ENCODE measurements around the gene GREB1.

The GREB1 gene

DNA sequence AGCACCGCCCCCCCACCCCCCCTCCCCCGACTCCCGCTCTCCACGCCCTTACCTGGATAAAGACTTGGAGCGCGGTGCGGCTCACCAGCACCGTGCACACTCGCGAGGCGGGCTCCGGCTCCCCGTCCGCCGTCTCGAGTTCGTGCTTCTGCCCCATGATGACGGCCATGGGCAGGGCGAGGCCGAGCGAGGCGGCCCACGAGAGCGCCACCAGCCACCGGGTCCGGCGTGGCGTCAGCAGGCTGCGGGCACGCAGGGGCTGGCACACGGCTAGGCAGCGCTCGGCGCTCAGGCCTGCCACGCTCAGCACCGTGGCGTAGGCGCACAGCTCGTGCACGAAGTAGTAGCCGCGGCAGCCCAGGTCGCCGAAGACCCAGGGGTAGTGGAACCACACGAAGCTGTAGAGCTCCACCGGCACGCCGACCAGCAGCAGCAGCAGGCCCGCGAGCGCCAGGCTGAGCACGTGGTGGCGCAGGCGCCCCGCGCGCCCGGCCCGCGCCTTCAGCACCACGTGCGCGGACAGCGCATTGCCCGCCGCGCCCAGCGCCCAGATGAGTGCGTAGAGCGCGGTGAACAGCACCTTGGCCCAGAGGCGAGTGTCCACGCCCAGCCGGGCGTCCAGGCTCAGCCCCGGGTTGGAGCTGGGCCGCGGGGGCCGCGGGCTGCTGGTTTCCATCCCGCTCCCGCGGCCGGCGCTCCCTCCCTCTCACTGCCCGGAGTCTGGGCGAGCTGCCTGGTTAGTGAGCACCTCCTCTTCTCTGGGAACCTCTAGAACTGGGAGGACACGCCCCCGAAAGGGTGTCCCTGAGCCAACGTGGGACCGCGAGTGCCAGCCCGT is 135.8 kb downstream of the GREB1 start, which contains the start of gene NTSR2:
NTSR2 (minus strand) TSS at position 742 of the 838 bp plus-strand sequence; CDS start at position 676, 66 bp downstream.
- DNase-seq: no peak

DNA sequence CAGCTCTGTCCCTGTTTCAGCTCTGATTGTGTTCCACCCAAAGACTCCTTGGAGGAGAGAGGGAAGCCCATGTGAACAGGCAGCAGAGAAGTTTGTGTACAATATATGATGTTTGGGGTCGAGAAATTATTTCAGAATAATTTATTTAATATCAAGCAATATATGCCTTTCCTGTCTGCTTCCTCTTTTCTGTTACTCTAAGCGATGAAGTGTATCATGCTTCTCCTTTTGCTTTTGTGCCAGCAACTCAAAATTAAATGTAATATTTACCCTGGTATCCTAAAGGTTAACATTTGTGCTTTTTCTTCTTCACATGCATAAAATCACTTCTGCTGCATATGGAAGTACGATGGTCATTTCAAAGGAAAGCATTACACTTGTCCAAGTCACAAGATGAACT is 138.6 kb downstream of the GREB1 start:
- no peak for DNase-seq

DNA sequence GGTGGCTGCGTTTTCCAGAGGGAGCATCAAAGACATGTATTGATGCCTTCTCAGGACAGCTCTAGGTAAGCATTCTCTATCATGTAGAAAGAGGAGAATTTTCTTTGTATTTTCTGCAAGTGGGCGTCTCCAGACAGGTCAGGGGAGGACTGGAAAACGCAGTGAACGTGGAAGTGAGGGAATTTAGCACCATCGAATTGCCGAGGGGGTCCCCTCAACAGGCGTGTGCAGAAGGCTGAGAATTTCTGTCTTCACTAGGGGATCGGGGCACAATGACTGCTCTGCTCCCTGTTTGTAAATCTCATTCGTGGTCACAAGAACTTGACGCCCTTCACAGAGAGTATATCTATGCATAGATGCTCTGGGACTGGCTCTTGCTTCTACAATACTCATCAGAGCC is 141.1 kb downstream of the GREB1 start:
- no peak for DNase-seq

DNA sequence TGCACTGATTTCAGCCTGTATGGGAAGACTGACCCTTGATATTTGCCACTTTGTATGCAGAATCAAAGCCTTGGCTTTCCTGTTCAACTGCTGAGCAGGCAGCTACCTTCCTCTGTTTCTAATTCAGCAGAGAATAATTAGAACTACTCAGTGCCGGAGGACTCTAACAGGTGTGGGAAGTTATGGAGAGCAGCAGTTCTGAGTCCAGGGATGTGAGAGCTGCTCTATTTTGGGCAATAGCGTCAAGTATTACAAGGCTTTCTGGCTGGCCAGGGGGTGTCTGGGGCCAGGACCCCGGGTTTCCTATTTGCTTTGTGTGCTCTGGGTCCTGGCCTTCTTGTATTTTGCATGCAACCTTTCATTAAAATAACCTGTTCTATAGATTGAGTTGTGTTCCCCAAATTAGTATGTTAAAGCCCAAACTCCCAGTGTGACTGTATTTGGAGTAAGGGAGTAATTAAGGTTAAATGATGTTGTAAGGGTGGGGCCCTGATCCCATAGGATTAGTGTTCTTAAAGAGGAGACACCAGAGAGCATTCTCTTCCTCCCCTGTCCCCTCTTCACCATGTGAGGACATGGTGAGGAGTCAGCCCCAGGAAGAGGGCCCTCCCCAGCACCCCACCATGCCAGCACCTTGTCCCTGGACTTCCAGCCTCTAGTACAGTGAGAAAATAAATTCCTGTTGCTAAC is 141.7 kb downstream of the GREB1 start:
- DNase-seq: no peak

DNA sequence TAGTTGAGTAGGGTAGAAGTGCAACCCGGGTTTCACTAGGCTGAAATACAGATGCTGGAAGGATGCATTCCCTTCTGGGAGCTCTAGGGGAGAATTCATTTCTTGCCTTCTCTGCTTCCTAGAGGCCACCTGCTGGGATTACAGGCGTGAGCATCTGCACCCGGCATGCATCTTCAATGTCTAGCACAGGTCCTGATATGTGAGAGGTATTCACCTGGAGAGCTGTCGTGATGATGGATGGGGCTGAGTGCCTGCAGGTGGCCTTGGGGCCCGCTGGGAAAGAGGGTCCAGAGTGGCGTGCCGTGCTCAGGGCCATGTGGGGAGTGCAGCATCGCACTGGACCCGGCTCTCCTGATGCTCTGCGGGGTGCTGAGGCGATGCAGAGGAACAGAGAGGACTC is 142.8 kb downstream of the GREB1 start:
- peak; percentile 18 for DNase-seq

DNA sequence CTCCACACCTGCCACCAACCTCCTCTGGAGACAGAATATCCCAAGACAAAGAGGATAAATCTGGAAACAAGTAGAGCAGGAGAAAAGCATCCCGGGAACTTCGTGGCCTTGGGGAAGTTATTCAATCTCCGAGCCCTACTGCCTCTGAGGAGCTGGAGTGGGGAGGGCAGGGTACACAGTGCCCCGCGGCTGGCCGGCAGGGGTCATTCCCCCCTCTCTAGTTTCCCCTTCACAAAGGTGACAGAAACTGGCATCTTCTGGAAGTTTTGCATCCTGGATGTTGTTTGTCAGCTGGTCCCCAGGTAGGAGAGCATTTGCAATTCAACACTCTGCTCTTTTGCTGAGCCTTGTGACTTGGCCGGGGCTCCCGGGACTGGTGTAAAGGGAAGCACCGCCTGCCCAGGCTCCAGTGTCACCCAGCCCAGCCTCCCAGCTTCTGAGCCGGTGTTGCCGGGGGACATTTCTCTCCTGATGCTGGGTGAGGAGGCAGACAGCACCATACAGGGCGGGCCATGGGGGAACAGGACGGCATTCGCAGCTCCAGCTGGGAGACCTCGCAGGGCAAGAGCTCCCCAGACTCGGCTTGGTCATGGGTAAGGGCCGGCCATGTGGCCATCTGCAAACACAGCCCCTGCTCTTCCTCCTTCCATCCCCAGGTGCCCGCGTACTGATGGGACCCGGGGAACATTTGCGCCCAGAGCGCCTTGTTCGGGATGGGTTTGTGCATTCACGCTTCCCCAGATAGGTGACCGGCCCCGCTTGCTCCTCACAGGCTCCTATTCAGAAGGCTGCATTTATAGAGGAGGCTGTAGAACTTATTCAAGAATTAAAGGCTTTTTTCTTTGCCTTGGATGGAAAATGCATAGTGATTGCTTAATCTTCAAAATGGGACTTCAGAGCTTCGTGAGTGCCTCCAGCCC is 143.6 kb downstream of the GREB1 start:
- no peak for DNase-seq

DNA sequence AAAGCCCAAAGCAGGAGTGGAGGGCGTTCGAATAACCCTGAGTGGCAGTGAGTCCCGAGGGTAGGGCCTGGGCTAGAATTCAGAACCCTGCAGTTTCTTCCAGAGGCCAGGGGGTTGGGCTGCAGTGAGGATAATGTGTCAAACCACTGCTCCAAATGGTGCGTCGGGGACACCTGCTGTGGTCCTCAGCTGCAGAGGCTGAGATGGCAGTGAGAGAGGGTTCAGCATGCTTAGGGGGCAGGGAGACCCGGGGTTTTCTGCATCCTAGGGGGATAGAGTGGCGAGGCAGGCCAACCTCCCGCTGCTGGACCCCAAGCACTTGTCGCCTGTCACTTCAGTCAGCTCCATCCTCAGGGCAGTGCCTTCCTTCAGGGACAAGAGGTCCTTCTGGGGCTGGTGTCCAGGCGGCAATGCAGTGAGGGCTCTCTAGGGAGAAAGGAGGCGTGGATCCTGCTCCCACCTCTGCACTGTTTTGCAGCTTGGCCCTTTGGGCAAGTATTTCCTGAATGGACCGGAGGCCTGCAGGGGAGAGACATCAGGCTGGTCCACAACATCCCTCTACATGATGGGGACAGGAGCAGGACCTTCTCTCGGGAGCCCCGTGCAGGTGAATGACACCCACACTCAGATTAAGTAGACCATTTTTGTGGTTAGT is 144.6 kb downstream of the GREB1 start:
- no peak for DNase-seq

DNA sequence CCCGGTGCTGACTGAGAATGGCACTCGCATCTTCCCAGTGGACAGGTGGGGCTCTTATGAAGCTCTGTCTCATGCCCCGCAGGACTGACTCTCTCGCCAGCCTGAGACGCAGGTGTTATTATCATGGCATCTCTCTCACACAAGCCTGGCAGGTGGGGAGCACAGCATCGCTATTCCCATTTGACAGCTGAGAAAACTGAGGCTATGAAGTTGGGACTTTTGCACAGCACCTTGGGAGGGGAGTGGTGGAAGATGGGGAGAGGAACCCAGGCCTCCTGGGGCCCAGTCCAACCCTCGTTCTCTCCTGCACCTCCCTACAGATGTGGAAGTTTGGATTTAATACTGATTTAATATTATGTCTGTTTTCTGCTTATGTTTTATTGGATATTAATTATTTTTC is 145.2 kb downstream of the GREB1 start:
- no peak for DNase-seq

DNA sequence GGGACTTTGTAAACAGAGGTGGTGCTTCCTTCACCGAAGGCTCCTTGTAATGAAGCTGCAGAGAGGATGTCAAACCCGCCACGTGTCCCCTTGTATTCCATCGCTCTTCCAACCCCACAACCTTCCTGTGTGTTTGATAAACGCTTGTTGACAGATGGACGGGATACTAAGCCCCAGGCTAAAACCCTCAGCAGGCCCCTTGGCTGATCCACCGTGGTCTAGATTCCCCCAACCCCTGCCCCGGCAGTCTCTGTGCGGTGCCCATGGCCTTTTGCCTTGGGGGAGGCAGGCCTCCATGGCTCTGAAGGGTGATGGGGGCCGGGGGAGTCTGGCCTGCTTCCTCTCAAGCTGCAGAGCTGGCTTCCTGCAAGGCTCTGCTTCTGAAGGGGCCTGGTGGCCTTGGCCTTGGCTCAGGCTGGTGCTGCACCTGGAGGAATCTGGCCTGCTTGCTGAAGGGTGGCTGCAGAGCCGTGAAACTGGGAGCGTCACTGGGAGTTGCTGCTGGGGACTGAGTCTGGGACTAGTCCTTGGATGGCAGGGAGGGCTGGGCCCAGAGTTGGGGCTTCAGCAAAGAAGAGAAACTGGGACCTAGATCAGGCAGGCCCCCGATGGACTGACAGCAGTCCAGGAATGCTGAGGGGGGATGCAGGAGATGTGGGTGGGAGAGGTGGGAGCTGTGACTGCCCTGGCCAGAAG is 145.8 kb downstream of the GREB1 start:
- DNase-seq: no peak

DNA sequence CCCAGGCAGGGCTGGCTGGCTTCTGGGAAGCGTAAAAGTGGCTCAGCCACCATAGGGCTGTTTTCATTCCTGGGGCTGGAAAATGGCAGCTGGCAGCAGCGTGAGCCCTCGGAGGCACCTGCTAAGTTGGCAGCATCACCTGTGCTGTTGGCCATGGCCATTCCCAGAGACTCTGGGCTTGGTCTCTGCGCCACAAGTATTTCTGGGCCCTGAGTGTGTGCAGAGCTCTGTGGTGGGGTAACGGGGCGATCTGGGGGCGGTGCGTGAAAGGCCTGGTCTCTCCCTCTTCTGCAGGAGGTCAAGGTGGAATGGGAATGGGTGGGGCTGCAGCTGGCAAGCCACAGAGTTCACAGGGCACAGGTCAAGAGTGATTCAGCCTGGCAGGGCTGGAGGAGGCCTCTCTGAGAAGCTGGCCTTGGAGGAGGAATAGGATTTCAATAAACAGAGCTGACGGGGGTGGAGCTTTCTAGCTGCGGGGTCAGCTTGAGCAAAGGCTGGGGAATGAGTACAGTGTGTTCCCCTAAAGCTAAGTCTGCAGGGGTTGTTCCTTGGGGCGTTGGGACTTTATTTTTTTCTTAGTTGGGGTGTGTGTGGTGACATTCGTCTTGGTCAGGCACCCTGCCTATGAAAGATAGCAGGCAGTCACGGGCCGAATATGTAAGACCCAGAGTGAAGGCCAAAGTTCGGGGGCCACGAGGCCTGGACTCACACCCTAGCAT is 146.5 kb downstream of the GREB1 start:
- DNase-seq: no peak

DNA sequence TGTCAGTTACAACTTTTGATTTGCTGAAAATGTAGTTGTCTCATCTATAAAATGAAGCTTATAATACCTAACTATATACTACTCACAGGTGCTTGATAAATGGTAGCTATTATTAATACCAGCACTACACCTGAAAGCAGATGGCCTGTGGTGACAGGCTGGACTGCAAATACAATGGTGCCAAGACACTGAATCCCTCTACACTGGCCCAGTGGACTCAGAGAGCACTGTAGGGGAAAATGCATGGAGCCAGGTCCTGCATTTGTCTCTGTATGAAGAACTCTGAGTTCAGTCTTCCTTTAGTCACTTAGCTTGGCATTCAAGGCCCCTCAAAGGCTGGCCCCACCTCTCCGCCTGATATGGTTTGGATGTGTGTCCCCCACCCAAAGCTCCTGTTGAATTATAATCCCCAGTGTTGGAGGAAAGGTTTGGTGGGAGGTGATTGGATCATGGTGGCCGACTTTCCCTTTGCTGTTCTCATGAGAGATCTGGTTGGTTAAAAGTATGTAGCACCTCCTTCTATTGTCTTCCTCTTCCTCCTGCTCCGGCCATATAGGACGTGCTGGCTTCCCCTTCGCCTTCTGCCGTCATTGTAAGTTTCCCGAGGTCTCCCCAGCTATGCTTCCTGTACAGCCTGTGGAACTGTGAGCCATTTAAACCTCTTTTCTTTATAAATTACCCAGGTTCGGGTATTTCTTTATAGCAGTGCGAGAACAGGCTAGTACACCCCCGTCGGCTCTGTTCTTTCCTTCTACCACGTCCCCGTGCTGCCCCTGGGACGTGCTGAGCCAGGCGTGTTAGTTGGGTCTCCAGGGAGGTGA is 147.3 kb downstream of the GREB1 start:
- no peak for DNase-seq

DNA sequence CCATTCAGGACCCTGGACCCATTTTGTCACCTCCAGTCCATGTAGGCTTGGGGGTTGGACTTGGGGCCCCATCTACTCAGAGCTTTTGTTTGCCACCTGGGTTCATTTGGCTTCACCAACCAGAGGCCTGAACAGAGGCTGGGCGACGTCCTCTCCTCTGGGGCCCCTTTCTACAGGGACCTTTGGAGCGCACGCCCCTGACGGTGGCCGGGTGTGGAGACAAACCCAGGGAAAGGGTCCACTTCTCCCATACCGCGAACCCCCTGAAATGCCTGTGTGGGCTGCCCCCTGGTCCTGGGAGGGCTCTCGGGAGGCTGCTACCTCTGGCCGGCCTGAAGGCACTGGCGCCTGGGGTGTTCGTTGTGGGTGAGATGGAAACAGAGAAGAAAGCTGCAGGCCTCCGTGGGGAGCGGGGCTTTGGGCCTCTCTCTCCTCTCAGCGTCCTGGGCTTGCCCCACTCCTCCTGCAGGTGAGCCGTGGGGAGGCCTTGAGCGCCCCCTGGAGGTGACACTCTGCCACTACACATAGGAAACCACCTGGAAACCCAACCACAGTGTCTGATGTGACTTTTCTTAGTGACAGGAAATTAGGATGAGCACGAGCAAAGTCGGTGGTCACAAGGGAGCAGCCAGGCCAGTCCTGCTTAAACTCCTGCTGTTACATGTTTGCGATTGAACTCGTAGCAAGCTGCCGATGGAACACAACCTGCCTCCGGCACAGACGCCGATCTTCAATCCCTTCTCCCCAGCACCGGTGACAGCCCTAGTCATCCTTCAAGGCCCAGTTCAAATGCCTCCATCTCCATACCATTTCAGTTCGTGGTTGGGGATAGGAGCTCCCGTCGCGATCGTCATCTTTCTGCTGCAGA is 148.1 kb downstream of the GREB1 start:
- DNase-seq: peak; percentile 63

DNA sequence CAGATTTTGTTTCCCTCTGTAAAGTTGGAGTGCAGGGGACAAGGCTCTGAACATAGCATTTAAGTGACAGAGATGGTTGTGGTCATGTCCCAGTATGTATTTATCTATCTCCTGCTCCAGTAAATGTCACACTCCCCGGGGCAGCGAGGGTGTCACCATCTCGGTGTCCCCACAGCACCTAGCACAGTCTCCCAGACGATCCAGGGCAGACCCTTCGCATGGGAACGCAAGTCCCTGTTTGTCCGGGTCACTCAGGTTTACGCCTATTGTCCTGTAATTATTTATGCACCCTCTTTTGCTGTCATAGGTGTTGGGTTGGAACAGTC is 148.7 kb downstream of the GREB1 start:
- no peak for DNase-seq

DNA sequence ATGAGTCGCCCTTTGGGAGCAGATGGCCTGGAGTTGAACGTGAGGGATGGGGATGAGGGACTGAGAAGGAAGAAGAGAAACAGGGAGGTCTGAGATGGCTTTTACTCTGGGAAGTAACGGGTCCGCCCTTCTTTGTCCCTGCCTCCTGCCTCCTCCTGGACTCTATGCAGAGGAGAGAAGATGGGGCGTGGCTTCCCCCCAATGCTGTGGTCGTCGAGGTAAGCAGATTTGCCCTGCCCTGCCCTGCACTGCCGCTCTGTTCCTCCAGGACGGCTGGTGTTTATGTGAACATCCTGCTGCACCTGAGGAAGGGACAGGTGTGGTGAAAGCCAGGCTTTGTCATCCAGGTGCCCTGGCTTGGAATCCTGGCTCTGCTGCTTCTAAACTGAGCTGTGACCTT is 149.6 kb downstream of the GREB1 start:
- DNase-seq: peak; percentile 35

DNA sequence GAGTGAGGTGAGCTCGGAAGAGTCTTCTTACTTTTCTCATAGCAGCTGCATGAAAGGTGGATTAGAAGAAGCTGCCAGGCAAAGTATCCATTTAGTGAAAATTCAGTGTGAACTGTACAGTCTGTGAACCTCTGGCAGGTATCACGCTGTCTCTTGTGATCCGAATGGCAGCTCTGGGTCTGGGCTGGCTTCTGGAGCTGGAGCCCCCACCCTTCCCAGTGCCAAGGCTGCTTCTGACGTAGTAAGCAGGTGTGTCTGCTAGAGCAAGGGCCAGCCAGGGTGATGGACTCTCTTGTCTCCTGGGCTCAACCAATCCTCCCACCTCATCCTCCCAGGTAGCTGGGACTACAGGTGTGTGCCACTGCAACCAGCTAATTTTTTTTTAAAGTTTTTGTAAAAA is 150.1 kb downstream of the GREB1 start:
- no peak for DNase-seq

DNA sequence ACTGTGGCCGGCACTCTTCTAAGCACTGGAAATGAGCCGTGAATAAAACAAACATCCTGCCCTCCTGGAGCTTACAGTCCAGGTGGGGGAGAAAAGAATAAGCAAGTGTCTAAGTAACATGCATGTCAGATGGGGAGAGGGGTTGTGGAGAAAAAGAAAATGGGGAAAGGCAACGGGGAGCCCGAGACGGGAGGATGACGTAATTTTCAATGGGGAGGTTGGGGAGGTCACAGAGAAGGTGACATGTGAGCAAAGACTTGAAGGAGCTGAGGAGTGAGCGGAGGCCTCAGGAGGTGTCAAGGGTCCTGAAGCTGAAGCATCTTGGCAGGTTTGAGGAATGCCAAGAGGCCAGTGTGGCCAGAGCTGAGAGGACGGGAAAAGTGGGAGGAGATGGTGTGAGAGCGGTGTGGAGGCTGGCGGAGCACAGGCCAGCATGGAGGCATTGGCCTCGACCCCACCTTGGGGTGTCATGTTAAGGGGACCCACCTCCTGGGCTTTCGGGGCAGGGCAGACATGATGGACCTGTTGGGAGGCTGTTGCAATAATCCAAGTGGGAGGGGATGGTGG is 151.1 kb downstream of the GREB1 start:
- no peak for DNase-seq

DNA sequence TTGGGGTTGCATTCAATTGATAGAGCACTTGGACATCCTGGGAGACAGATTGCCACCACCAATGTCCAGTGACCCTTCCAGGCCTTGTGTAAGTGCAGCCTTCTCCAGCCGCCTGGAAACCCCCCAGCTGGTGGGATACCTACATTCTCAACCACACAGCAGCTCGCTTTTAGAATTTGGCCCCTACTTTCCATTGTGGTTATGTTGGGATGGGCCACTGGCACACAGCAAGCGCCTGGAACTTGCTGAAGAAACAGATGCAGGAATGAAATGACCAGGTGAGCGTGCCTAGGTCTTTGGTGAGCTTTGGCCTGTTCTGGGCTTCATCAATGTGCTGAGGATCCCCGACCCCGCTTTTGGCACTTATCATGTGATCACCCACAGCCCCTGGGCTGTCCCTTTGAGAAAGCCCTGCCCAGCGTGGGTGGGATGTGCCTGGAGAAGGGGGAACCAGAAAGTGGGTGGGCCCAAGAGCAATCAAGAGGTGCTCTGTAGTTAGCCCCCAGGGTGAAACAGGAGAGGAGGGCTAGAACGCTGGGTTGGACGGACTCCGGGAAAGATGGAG is 152.1 kb downstream of the GREB1 start:
- DNase-seq: no peak

DNA sequence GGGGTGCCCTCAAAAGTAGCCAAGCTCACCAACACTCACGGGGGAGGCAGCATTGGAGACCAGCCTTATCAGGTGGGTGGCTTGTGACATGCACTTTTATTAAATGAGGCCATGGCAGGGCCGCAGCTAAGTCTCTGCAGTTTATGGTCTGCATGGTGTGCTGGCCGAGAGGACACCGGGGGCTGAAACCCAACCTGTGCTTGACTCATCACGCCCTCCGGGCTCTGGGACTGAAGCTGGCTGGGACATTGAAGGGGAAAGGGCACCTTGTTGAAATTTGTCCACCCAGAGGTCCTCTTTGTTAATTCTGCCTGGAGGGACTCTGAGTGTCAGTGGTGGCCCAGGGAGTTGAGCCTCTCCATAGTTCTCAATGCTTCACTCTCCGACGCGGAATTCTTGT is 153.9 kb downstream of the GREB1 start:
- no peak for DNase-seq
